OCI-LY7 (cell line): ENCODE measurements around the gene OR4C46.

Source experiments
- EZH2phosphoT487 ChIP-seq: fragments of 200-600 bp; sonication (generic); IDR thresholded peaks from 2 replicates; pipeline ENCODE4 v1.6.1; 2018; ENCODE audit warnings: low read depth, borderline replicate concordance, mild to moderate bottlenecking, mixed run types, antibody characterized with exemption, low read length, moderate library complexity, mixed read lengths
- TF ChIP-seq, protein P1 (sequence below): fragments of 200-600 bp; sonication (generic); conservative IDR thresholded peaks from 2 replicates; pipeline ENCODE4 v1.5.1; 2014; ENCODE audit warnings: mild to moderate bottlenecking, antibody characterized with exemption, low read length, moderate library complexity, mixed read lengths

DNA sequence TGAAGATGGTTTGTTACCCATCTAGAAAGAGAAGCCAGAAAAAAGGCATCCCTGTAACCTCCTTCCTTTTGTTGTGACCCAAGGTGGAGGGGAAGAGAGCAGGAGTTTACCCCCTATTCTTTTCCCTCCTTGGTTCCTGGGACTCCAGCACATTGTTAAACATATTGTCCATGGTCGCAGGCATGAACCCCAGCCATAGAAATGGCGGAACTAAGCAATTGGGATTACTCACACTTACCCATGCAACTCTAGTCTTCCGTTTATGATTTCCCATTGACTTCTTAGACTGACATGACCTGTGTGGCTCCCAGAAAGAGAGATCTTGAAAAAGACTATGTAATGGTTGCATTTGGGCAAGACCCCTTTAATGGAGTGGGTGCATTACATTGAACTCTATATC, 45.4 kb downstream of the OR4C46 start:
- TF ChIP-seq, protein P1, sequence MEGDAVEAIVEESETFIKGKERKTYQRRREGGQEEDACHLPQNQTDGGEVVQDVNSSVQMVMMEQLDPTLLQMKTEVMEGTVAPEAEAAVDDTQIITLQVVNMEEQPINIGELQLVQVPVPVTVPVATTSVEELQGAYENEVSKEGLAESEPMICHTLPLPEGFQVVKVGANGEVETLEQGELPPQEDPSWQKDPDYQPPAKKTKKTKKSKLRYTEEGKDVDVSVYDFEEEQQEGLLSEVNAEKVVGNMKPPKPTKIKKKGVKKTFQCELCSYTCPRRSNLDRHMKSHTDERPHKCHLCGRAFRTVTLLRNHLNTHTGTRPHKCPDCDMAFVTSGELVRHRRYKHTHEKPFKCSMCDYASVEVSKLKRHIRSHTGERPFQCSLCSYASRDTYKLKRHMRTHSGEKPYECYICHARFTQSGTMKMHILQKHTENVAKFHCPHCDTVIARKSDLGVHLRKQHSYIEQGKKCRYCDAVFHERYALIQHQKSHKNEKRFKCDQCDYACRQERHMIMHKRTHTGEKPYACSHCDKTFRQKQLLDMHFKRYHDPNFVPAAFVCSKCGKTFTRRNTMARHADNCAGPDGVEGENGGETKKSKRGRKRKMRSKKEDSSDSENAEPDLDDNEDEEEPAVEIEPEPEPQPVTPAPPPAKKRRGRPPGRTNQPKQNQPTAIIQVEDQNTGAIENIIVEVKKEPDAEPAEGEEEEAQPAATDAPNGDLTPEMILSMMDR = no peak
- no peak for TF ChIP-seq EZH2phosphoT487
